HUES48 (cell line): ENCODE data around the gene NTN1.
A peak's percentile ranks its signal among the peaks of the same experiment; 100 is the strongest.

Source experiments
- H3K27ac ChIP-seq: one replicate; pipeline ENCODE4 v1.7.0; 2013; ENCODE audit warnings: low read depth, low read length, inconsistent platforms
- H3K27me3 ChIP-seq: 2 replicates; pipeline ENCODE4 v1.6.1; 2013; ENCODE audit warnings: mild to moderate bottlenecking, low read length; ENCODE audit not compliant: control insufficient read depth, insufficient read depth
- H3K36me3 ChIP-seq: 2 replicates; pipeline ENCODE4 v1.6.1; 2013; ENCODE audit warnings: low read length; ENCODE audit not compliant: control insufficient read depth, insufficient read depth
- H3K4me1 ChIP-seq: 2 replicates; pipeline ENCODE4 v1.6.1; 2013; ENCODE audit warnings: mild to moderate bottlenecking, low read length; ENCODE audit not compliant: control insufficient read depth, insufficient read depth
- H3K4me3 ChIP-seq: 2 replicates; pipeline ENCODE4 v1.5.1; 2013; ENCODE audit warnings: mild to moderate bottlenecking, low read depth, low read length
- H3K9ac ChIP-seq: 2 replicates; pipeline ENCODE4 v1.6.1; 2013; ENCODE audit warnings: mild to moderate bottlenecking, low read depth, low read length, moderate library complexity
- H3K9me3 ChIP-seq: 2 replicates; pipeline ENCODE4 v1.6.1; 2013; ENCODE audit warnings: low read length; ENCODE audit not compliant: control insufficient read depth, insufficient read depth

NTN1 gene

GRCh38 chr17:9185688-9186284 is 164.5 kb downstream of the NTN1 start:
- no peaks in the 10 kb centered on the region for H3K9me3 ChIP-seq

GRCh38 chr17:9187828-9188227 is 166.5 kb downstream of the NTN1 start:
- Histone ChIP-seq H3K27ac (no peak overlapping the region), H3K4me3 (no peak overlapping the region), H3K36me3 (no peaks in the 10 kb centered on the region), H3K4me1 (no peaks in the 10 kb centered on the region), H3K9me3 (no peaks in the 10 kb centered on the region), H3K9ac (no peak overlapping the region), H3K27me3 (no peaks in the 10 kb centered on the region)

More at GRCh38 chr17:9185688-9186284, 164.5 kb downstream of the NTN1 start:
- H3K27me3 ChIP-seq: no peaks in the 10 kb centered on the region
- no peaks in the 10 kb centered on the region for H3K4me1 ChIP-seq
- no peaks in the 10 kb centered on the region for H3K36me3 ChIP-seq
- no peak overlapping the region for H3K27ac ChIP-seq
- H3K9ac ChIP-seq: no peak overlapping the region
- no peak overlapping the region for H3K4me3 ChIP-seq

- Histone ChIP-seq H3K9me3 (no peaks in the 10 kb centered on the region), H3K27me3 (no peaks in the 10 kb centered on the region), H3K9ac (no peak overlapping the region), H3K36me3 (no peaks in the 10 kb centered on the region), H3K27ac (no peak overlapping the region), H3K4me3 (no peak overlapping the region), H3K4me1 (no peaks in the 10 kb centered on the region)
Measured at GRCh38 chr17:9188367-9188766, 167.1 kb downstream of the NTN1 start.

- Histone ChIP-seq H3K9ac (no peak overlapping the region), H3K9me3 (no peaks in the 10 kb centered on the region), H3K27me3 (no peaks in the 10 kb centered on the region), H3K4me3 (no peak overlapping the region), H3K27ac (no peak overlapping the region), H3K36me3 (no peaks in the 10 kb centered on the region), H3K4me1 (no peaks in the 10 kb centered on the region)
Measured at GRCh38 chr17:9189870-9190269, 168.6 kb downstream of the NTN1 start.

- H3K9me3 ChIP-seq: no peaks in the 10 kb centered on the region
- no peaks in the 10 kb centered on the region for H3K36me3 ChIP-seq
- no peaks in the 10 kb centered on the region for H3K27me3 ChIP-seq
- no peak overlapping the region for H3K4me3 ChIP-seq
- H3K27ac ChIP-seq: no peak overlapping the region
- no peak overlapping the region for H3K9ac ChIP-seq
- H3K4me1 ChIP-seq: peaks cover 5% of the 10 kb centered on the region
Measured at GRCh38 chr17:9192010-9192409, 170.7 kb downstream of the NTN1 start.

- Histone ChIP-seq H3K27me3 (no peaks in the 10 kb centered on the region), H3K9me3 (no peaks in the 10 kb centered on the region), H3K9ac (no peak overlapping the region), H3K4me3 (no peak overlapping the region), H3K27ac (no peak overlapping the region), H3K4me1 (peaks cover 5% of the 10 kb centered on the region), H3K36me3 (no peaks in the 10 kb centered on the region)
Measured at GRCh38 chr17:9195411-9195810, 174.1 kb downstream of the NTN1 start.

GRCh38 chr17:9195961-9196670 is 174.8 kb downstream of the NTN1 start:
- Histone ChIP-seq H3K4me3 (no peak overlapping the region), H3K9me3 (no peaks in the 10 kb centered on the region), H3K4me1 (peaks cover 5% of the 10 kb centered on the region), H3K9ac (no peak overlapping the region), H3K27me3 (no peaks in the 10 kb centered on the region), H3K27ac (peak overlapping the region; percentile 17), H3K36me3 (no peaks in the 10 kb centered on the region)

GRCh38 chr17:9199571-9200551 is 178.6 kb downstream of the NTN1 start:
- H3K9ac ChIP-seq: no peak overlapping the region
- H3K36me3 ChIP-seq: no peaks in the 10 kb centered on the region
- no peaks in the 10 kb centered on the region for H3K27me3 ChIP-seq
- peak overlapping the region; percentile 36 for H3K27ac ChIP-seq
- peaks cover 5% of the 10 kb centered on the region for H3K4me1 ChIP-seq
- no peaks in the 10 kb centered on the region for H3K9me3 ChIP-seq
- H3K4me3 ChIP-seq: no peak overlapping the region

- H3K9ac ChIP-seq: no peak overlapping the region
- no peak overlapping the region for H3K4me3 ChIP-seq
- no peaks in the 10 kb centered on the region for H3K36me3 ChIP-seq
- no peak overlapping the region for H3K27ac ChIP-seq
- peaks cover 5% of the 10 kb centered on the region for H3K4me1 ChIP-seq
- no peaks in the 10 kb centered on the region for H3K27me3 ChIP-seq
- H3K9me3 ChIP-seq: no peaks in the 10 kb centered on the region
Measured at GRCh38 chr17:9200699-9201359, 179.5 kb downstream of the NTN1 start.

GRCh38 chr17:9202532-9202931 is 181.2 kb downstream of the NTN1 start:
- no peak overlapping the region for H3K27ac ChIP-seq

More at GRCh38 chr17:9202532-9202931, 181.2 kb downstream of the NTN1 start:
- no peaks in the 10 kb centered on the region for H3K27me3 ChIP-seq
- no peaks in the 10 kb centered on the region for H3K9me3 ChIP-seq
- no peaks in the 10 kb centered on the region; the same call in 1 of the 2 replicates for H3K4me1 ChIP-seq
- H3K4me3 ChIP-seq: no peak overlapping the region
- H3K9ac ChIP-seq: no peak overlapping the region
- H3K36me3 ChIP-seq: no peaks in the 10 kb centered on the region
